Nephron progenitor cell (in vitro differentiated cells): ENCODE data around the gene SPATA2L.

ENCODE experiments used
- DNase-seq: peaks from one replicate; pipeline ENCODE4 v3.0.0; 2021
- H3K27ac Mint-ChIP-seq: 2 replicates; pipeline ENCODE4 v1.8.0; 2021; ENCODE audit warnings: mild to moderate bottlenecking, moderate library complexity, mixed read lengths
- H3K27me3 Mint-ChIP-seq: 2 replicates; pipeline ENCODE4 v1.8.0; 2021; ENCODE audit warnings: mild to moderate bottlenecking, low read depth, mixed read lengths; ENCODE audit not compliant: poor library complexity
- H3K36me3 Mint-ChIP-seq: 2 replicates; pipeline ENCODE4 v1.8.0; 2021; ENCODE audit warnings: low read depth, mixed read lengths
- H3K4me1 Mint-ChIP-seq: 2 replicates; pipeline ENCODE4 v1.8.0; 2021; ENCODE audit warnings: mixed read lengths
- H3K4me3 Mint-ChIP-seq: 2 replicates; pipeline ENCODE4 v1.8.0; 2021; ENCODE audit warnings: mild to moderate bottlenecking, moderate library complexity, mixed read lengths
- H3K9me3 Mint-ChIP-seq: 2 replicates; pipeline ENCODE4 v1.8.0; 2021; ENCODE audit warnings: mild to moderate bottlenecking, moderate library complexity, mixed read lengths
- TF ChIP-seq, protein P1 (sequence below): fragments of 200-600 bp; sonication (generic); IDR thresholded peaks from 2 replicates; pipeline ENCODE4 v1.5.0; 2021; ENCODE audit warnings: antibody characterized with exemption

SPATA2L gene

DNA sequence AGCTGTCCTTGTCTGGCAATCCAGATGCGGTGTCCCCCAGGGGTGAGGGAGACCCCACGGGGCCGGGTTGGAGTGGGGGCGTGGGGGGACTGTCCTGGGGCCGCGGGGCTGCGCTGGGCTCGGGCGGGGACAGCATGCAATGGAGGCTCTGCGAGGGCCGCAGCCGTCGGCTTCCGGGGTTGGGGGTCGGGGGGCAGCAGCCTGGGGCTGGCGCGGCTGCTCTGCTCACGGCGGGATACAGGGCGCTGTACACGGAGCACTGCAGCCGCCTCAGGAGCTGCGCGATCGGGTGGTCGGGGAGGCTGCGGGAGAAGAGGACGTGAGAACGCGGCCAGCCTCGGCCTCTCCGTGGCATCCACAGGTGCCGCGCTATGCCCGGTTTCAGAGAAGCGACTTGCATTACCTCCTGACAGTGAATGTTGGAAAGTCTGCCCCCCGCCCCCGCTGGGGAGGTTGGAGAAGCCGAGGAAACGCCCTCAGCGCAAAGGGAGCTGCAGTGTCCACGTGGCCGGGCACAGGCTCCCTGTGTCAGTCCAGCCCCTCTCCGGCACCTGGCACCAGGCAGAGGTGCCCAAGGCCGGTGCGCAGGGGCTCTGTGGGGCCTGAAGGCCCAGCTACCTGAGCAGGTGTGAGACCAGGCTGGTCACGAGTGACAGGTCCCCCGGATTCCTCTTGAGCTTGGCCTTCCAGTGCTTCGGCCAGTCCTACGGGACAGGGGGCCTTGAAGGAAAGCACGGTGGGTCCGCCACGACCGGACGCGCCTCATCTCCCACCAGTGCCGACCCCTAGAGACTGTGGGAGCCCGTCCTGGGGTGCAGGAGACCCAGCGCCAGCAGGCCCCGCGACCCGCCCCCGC, 9.4 kb upstream of the SPATA2L start:
- TF ChIP-seq, protein P1, sequence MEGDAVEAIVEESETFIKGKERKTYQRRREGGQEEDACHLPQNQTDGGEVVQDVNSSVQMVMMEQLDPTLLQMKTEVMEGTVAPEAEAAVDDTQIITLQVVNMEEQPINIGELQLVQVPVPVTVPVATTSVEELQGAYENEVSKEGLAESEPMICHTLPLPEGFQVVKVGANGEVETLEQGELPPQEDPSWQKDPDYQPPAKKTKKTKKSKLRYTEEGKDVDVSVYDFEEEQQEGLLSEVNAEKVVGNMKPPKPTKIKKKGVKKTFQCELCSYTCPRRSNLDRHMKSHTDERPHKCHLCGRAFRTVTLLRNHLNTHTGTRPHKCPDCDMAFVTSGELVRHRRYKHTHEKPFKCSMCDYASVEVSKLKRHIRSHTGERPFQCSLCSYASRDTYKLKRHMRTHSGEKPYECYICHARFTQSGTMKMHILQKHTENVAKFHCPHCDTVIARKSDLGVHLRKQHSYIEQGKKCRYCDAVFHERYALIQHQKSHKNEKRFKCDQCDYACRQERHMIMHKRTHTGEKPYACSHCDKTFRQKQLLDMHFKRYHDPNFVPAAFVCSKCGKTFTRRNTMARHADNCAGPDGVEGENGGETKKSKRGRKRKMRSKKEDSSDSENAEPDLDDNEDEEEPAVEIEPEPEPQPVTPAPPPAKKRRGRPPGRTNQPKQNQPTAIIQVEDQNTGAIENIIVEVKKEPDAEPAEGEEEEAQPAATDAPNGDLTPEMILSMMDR, result no peak
- Mint-ChIP-seq H3K27me3 (no peaks in the 10 kb centered on the region), H3K27ac (no peak overlapping the region), H3K9me3 (peaks cover 7% of the 10 kb centered on the region), H3K4me1 (peaks cover 18% of the 10 kb centered on the region), H3K4me3 (no peak overlapping the region), H3K36me3 (peaks cover 14% of the 10 kb centered on the region)
- no peak for DNase-seq

DNA sequence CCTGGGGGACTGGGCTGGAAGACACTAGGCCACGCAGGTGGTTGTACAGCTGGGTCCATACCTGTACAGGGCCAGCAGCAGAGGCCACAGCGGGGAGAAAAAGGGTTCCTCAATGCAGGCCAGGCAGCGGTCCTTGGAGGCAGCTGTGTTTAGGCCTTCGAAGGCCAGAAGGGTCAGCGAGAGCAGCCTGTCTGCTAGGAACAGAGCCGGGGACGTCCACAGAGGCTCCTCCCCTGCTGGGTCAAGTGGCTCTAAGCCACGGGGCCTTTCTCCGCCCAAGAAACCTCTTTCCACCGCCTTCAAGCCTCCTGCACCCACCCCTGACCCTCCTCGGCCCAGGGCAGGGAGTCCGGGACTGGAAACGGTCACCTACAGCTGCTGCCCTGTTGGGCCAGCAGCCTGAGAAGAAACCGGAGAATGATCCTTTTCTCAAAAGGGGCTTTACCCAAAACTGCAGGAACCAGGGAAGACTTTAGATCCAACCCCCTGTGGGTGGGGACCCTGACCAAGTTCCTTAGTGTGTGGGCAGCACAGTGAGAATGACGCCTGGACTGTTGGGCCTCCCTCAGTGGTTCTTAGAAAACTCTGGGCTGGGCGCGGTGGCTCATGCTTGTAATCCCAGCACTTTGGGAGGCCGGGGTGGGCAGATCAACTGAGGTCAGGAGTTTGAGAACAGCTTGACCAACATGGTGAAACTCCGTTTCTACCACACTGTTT, 8.4 kb upstream of the SPATA2L start:
- peaks cover 4% of the 10 kb centered on the region for H3K9me3 Mint-ChIP-seq
- H3K4me3 Mint-ChIP-seq, result peak overlapping the region; percentile 40
- DNase-seq, result no peak
- peaks cover 5% of the 10 kb centered on the region for H3K27me3 Mint-ChIP-seq
- TF ChIP-seq, protein P1, result no peak
- peaks cover 10% of the 10 kb centered on the region for H3K36me3 Mint-ChIP-seq
- peak overlapping the region; percentile 93 for H3K27ac Mint-ChIP-seq
- peaks cover 20% of the 10 kb centered on the region for H3K4me1 Mint-ChIP-seq

- TF ChIP-seq, protein P1, result no peak
- Mint-ChIP-seq H3K27me3 (peaks cover 8% of the 10 kb centered on the region), H3K27ac (no peak overlapping the region), H3K4me1 (peaks cover 20% of the 10 kb centered on the region), H3K4me3 (no peak overlapping the region), H3K36me3 (peaks cover 3% of the 10 kb centered on the region), H3K9me3 (no peaks in the 10 kb centered on the region)
- no peak for DNase-seq
Measured at GRCh38 chr16:89709166-89709565, 7.7 kb upstream of the SPATA2L start.

GRCh38 chr16:89708481-89708931, 7.0 kb upstream of the SPATA2L start:
- no peak overlapping the region for H3K27ac Mint-ChIP-seq
- no peaks in the 10 kb centered on the region for H3K36me3 Mint-ChIP-seq
- H3K9me3 Mint-ChIP-seq, result no peaks in the 10 kb centered on the region
- peaks cover 22% of the 10 kb centered on the region for H3K4me1 Mint-ChIP-seq
- DNase-seq, result no peak
- peaks cover 14% of the 10 kb centered on the region for H3K27me3 Mint-ChIP-seq
- H3K4me3 Mint-ChIP-seq, result no peak overlapping the region
- TF ChIP-seq, protein P1, result no peak

GRCh38 chr16:89707695-89708094, 6.2 kb upstream of the SPATA2L start:
- H3K9me3 Mint-ChIP-seq, result no peaks in the 10 kb centered on the region
- H3K27ac Mint-ChIP-seq, result no peak overlapping the region
- H3K4me1 Mint-ChIP-seq, result peaks cover 24% of the 10 kb centered on the region
- peaks cover 19% of the 10 kb centered on the region for H3K27me3 Mint-ChIP-seq
- no peaks in the 10 kb centered on the region for H3K36me3 Mint-ChIP-seq
- H3K4me3 Mint-ChIP-seq, result no peak overlapping the region
- TF ChIP-seq, protein P1, result no peak
- DNase-seq, result no peak
